Mesodermal cell (in vitro differentiated cells): ENCODE measurements around the gene TGFA.

Experiments
- H3K27ac ChIP-seq: 2 replicates; pipeline ENCODE4 v1.7.0; 2013; ENCODE audit warnings: mild to moderate bottlenecking, low read depth, low read length, moderate library complexity; ENCODE audit not compliant: severe bottlenecking
- H3K36me3 ChIP-seq: 2 replicates; pipeline ENCODE4 v1.7.1; 2013; ENCODE audit warnings: mild to moderate bottlenecking, low read length, moderate library complexity; ENCODE audit not compliant: control insufficient read depth, insufficient read depth
- H3K4me1 ChIP-seq: one replicate; pipeline ENCODE4 v1.7.1; 2013; ENCODE audit warnings: mild to moderate bottlenecking, low read length; ENCODE audit not compliant: insufficient read depth, control insufficient read depth, poor library complexity, severe bottlenecking
- H3K4me3 ChIP-seq: 2 replicates; pipeline ENCODE4 v1.7.0; 2013; ENCODE audit warnings: low read length, control low read depth, mild to moderate bottlenecking; ENCODE audit not compliant: insufficient read depth, poor library complexity, severe bottlenecking; ENCODE audit errors: extremely low read depth
- H3K9me3 ChIP-seq: 2 replicates; pipeline ENCODE4 v1.7.1; 2013; ENCODE audit warnings: mild to moderate bottlenecking, low read length, moderate library complexity; ENCODE audit not compliant: control insufficient read depth
- WGBS, 2 experiments: methylation state at CpG; one replicate each; pipeline ENCODE4 v1.1.5; 2013; ENCODE audit warnings: missing lambda C conversion rate in 2 of 2; ENCODE audit not compliant: insufficient coverage in 2 of 2; 5-methylcytosine and 5-hydroxymethylcytosine counted together

The TGFA gene

GRCh38 chr2:70535573-70535972 is 18.1 kb downstream of the TGFA start:
- 100% methylated on average over 1 of the region's 2 CpGs; no CpG with 5 or more reads in 1 of the 2 experiments for WGBS, 2 experiments
- H3K27ac ChIP-seq: no peak overlapping the region
- no peaks in the 10 kb centered on the region for H3K4me1 ChIP-seq
- peaks cover 19% of the 10 kb centered on the region for H3K9me3 ChIP-seq
- no peak overlapping the region for H3K4me3 ChIP-seq
- no peaks in the 10 kb centered on the region for H3K36me3 ChIP-seq

- H3K4me3 ChIP-seq: no peak overlapping the region
- peaks cover 20% of the 10 kb centered on the region for H3K9me3 ChIP-seq
- H3K36me3 ChIP-seq: no peaks in the 10 kb centered on the region
- WGBS, 2 experiments: 89 to 100% methylated on average over 1 to 2 of the region's 4 CpGs
- H3K27ac ChIP-seq: no peak overlapping the region
- H3K4me1 ChIP-seq: no peaks in the 10 kb centered on the region
These were observed 19.3 kb downstream of the TGFA start for GRCh38 chr2:70534183-70534836.

DNA sequence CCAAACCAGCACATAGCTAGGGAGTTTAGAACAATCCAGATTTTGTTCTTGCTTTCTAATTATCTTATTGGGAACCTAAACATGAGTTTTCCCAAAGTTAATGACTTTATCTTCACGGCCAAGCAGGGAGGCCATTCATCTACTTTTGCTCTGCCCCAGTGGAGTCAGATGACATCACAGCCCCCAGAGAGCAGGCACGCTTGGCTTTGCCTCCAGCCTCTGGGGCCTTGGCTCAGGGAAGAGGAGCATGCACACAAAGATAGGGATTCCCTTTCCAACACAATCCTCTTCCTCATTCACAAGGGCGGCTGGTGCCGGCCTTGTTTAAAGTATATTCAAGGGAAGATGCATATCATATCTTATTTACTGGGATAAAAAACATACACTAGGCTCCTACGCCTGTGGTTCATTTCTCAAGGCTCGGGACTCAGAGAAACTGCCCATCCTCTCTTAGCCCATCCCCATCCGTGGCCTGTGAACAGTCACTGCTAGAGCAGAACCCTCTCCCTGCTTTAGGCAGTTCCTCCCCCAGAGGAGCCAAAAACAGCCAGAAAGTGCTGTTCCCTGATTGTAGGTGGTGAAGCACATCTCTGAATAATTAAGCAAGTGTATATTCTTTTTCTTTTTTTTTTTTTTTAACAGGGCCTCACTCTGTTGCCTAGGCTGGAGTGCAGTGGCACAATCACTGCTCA is 21.2 kb downstream of the TGFA start:
- H3K4me1 ChIP-seq: no peaks in the 10 kb centered on the region
- H3K4me3 ChIP-seq: no peak overlapping the region
- WGBS, 2 experiments: 63 to 68% methylated on average over 2 to 5 of the region's 7 CpGs
- no peaks in the 10 kb centered on the region for H3K36me3 ChIP-seq
- peaks cover 12% of the 10 kb centered on the region for H3K9me3 ChIP-seq
- no peak overlapping the region for H3K27ac ChIP-seq

GRCh38 chr2:70531419-70532086 is 22.1 kb downstream of the TGFA start:
- H3K27ac ChIP-seq: no peak overlapping the region
- H3K4me1 ChIP-seq: no peaks in the 10 kb centered on the region
- 73 to 86% methylated on average over 2 to 3 of the region's 3 CpGs for WGBS, 2 experiments
- no peaks in the 10 kb centered on the region for H3K36me3 ChIP-seq
- H3K4me3 ChIP-seq: no peak overlapping the region
- peaks cover 10% of the 10 kb centered on the region for H3K9me3 ChIP-seq

GRCh38 chr2:70529610-70530009 is 24.0 kb downstream of the TGFA start:
- WGBS, 2 experiments: 88% methylated on average over 2 of the region's 2 CpGs; no CpG with 5 or more reads in 1 of the 2 experiments
- Histone ChIP-seq H3K36me3 (no peaks in the 10 kb centered on the region), H3K4me1 (peaks cover 3% of the 10 kb centered on the region), H3K4me3 (no peak overlapping the region), H3K27ac (no peak overlapping the region), H3K9me3 (peaks cover 4% of the 10 kb centered on the region)

- 86 to 100% methylated on average over 1 of the region's 3 CpGs for WGBS, 2 experiments
These were observed 24.7 kb downstream of the TGFA start for GRCh38 chr2:70528929-70529328.

GRCh38 chr2:70528276-70528675 is 25.4 kb downstream of the TGFA start:
- no peak overlapping the region for H3K27ac ChIP-seq
- H3K4me3 ChIP-seq: no peak overlapping the region
- 61 to 90% methylated on average over 2 of the region's 7 CpGs for WGBS, 2 experiments
- peaks cover 15% of the 10 kb centered on the region for H3K4me1 ChIP-seq
- H3K9me3 ChIP-seq: peaks cover 4% of the 10 kb centered on the region
- H3K36me3 ChIP-seq: no peaks in the 10 kb centered on the region

More at GRCh38 chr2:70528929-70529328, 24.7 kb downstream of the TGFA start:
- peaks cover 4% of the 10 kb centered on the region for H3K9me3 ChIP-seq
- H3K36me3 ChIP-seq: no peaks in the 10 kb centered on the region
- H3K27ac ChIP-seq: no peak overlapping the region
- peaks cover 8% of the 10 kb centered on the region for H3K4me1 ChIP-seq
- H3K4me3 ChIP-seq: no peak overlapping the region

- Histone ChIP-seq H3K4me1 (peaks cover 15% of the 10 kb centered on the region), H3K27ac (no peak overlapping the region), H3K9me3 (peaks cover 4% of the 10 kb centered on the region), H3K4me3 (no peak overlapping the region), H3K36me3 (no peaks in the 10 kb centered on the region)
- 74 to 93% methylated on average over 3 of the region's 4 CpGs for WGBS, 2 experiments
These were observed 26.1 kb downstream of the TGFA start for GRCh38 chr2:70527447-70528080.

DNA sequence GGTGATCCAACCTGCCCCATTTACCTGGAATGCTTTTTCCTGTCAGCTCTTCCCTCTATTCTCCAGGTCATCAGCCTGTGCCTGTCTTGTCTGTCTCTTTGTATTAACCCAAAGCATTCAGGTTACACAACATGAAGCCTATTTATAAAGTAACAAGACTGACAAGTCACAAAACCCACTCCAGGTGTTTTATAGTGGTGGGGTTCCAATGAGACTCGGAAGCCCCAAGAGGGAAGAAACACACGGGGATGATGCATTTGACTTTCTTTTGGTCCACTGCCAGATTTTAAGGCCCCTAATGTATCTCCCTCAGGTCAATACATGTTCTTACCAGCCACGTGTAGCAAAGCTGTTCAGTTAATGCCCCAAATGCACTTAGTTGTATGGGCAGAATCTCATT is 27.5 kb downstream of the TGFA start:
- H3K4me1 ChIP-seq: peaks cover 15% of the 10 kb centered on the region
- WGBS, 2 experiments: 88 to 100% methylated on average over 1 to 3 of the region's 3 CpGs

DNA sequence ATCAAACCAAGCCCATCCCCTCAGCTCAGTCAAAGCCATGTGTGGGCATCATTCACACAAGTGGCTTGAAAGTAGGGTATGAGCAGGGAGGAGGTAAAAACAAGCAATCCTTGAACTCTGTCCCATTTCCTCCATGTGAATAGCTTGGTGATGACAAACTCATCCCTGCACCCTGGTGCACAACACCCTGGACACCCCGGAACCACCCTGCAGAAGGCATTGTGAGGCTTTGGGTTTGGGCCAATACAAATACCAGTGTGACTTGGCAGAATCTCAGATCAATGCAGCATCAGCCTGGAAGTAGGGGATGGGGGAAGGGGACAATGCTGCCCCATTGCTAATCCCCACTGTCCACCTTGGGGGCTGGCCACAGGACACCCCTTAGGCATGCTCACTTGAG is 28.6 kb downstream of the TGFA start:
- Histone ChIP-seq H3K4me1 (peaks cover 15% of the 10 kb centered on the region), H3K27ac (no peak overlapping the region), H3K4me3 (no peak overlapping the region), H3K36me3 (no peaks in the 10 kb centered on the region), H3K9me3 (no peaks in the 10 kb centered on the region)
- WGBS, 2 experiments: 100% methylated on average over 1 of the region's 1 CpG; no CpG with 5 or more reads in 1 of the 2 experiments

More for the DNA sequence above, 27.5 kb downstream of the TGFA start:
- no peak overlapping the region for H3K4me3 ChIP-seq
- H3K36me3 ChIP-seq: no peaks in the 10 kb centered on the region
- peaks cover 4% of the 10 kb centered on the region for H3K9me3 ChIP-seq
- H3K27ac ChIP-seq: no peak overlapping the region
